Adipocyte (in vitro differentiated cells): ENCODE results near the gene ALDOA.

Source experiments
- DNase-seq: peaks from one replicate; pipeline ENCODE4 v3.0.0-alpha.2; 2015; ENCODE audit warnings: low read depth
- H3K27me3 ChIP-seq: replicated peaks from 2 replicates; pipeline ENCODE4 v1.7.0; 2013; ENCODE audit warnings: mild to moderate bottlenecking, low read length, moderate library complexity; ENCODE audit not compliant: control insufficient read depth, insufficient read depth
- H3K36me3 ChIP-seq: 2 replicates; pipeline ENCODE4 v1.7.0; 2013; ENCODE audit warnings: low read length, mild to moderate bottlenecking, moderate library complexity; ENCODE audit not compliant: control insufficient read depth, insufficient read depth, severe bottlenecking
- H3K4me1 ChIP-seq: 2 replicates; pipeline ENCODE4 v1.7.0; 2013; ENCODE audit warnings: mild to moderate bottlenecking, low read length, moderate library complexity; ENCODE audit not compliant: control insufficient read depth, insufficient read depth
- H3K4me3 ChIP-seq: 2 replicates; pipeline ENCODE4 v1.7.0; 2013; ENCODE audit warnings: mild to moderate bottlenecking, low read length, moderate library complexity
- H3K9ac ChIP-seq: 2 replicates; pipeline ENCODE4 v1.7.0; 2013; ENCODE audit warnings: mild to moderate bottlenecking, low read length, moderate library complexity
- H3K9me3 ChIP-seq: 2 replicates; pipeline ENCODE4 v1.7.0; 2013; ENCODE audit warnings: mild to moderate bottlenecking, low read length, moderate library complexity; ENCODE audit not compliant: control insufficient read depth

ALDOA gene

DNA sequence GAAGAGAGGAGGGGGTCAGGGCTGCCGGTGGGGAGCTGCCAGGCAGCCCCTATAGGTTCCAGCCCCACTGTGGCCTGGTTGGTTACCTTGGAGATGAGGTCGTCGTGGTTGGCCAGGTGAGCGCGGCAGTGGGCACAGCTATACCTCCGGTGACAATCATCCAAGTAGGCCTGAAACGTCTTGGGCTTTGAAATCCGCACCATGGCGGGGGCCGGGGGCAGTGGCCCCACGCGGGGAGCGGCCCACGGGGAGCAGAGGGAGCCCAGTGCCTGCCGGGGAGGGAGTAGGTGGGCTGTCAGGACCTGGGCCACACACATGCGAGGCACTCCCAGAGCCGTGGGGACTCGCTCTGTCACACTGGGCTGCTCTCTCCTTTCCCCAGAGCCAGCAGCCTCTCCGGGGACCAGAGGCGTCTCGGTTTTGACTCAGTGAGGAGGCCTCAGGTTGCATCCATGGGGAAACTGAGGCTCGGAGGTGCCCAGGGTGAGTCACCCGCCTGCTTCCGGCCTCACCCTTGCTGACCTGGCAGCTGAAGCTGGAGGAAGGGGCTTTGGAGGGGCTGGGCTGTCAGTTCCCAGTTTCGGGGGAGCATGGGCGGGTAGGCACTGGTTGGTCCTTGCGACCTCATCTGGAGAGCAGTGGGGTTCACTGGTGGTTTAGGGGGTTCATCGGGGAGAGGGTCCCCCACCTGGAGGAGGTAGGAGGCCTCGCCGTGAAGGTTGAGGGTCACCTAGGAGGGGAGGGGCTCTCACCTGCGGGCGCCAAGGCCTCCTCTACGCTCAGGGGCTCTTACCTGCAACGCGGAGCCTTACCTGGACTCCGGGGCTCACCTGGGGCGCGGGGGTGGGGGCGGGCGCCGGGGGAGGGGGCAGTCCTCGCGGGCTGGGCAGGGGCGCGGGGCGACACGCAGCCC is 29.9 kb downstream of the ALDOA start:
- Histone ChIP-seq H3K9me3 (peaks cover 3% of the 10 kb centered on the region), H3K4me3 (peak overlapping the region; percentile 83), H3K4me1 (peaks cover 38% of the 10 kb centered on the region)

DNA sequence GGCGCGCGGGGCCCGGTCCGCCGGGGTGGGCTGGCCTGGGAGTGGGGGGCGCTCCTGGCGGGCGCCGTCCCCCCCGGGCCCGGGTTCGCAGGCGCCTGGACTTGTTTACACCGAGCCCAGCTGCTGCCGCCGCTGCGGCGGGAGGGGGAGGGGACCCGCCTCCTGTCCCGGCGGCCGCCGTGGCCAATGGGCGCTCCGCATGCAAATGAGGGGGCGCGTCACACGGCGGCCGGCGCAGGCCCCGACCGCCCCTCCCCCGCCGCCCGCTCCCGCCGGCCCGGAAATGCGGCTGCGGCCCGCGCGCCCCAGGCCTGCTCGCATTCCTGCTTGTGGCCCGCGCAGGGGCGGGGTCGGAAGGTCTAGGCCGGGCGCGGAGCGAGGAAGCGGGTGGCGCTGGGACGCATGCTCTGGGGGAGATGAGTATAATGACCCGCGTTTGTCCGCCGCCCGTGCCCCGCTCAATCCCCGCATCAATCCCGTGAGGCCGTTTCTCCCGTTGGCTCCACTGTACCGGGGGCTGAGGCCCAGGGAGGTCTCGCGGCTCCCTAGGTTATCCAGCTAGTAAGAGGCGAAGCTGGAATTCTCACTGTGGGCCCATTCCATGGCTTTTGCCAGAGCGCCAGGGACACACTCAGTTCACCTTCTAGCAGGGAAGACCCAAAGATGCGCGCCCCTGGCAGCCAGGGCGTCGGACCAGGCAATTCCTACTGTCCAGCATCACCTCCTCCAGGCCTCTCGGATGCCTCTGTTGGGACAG is 30.7 kb downstream of the ALDOA start, which contains the start of gene YPEL3:
YPEL3 (minus strand) TSS at position 109 of the 757 bp plus-strand sequence. CDS start 731 bp downstream, outside the sequence.
- Histone ChIP-seq H3K9ac (peak within 1 kb of the TSS; percentile 90), H3K4me1 (peaks cover 29% of the 10 kb centered on the region), H3K36me3 (peaks cover 13% of the 10 kb centered on the region), H3K4me3 (peak within 1 kb of the TSS; percentile 83), H3K9me3 (peaks cover 3% of the 10 kb centered on the region), H3K27me3 (no peaks in the 10 kb centered on the region)
- DNase-seq = peak; percentile 95

More for the DNA sequence above, 29.9 kb downstream of the ALDOA start:
- Histone ChIP-seq H3K36me3 (peaks cover 13% of the 10 kb centered on the region), H3K27me3 (no peaks in the 10 kb centered on the region), H3K9ac (peak overlapping the region; percentile 87)
- no peak for DNase-seq

DNA sequence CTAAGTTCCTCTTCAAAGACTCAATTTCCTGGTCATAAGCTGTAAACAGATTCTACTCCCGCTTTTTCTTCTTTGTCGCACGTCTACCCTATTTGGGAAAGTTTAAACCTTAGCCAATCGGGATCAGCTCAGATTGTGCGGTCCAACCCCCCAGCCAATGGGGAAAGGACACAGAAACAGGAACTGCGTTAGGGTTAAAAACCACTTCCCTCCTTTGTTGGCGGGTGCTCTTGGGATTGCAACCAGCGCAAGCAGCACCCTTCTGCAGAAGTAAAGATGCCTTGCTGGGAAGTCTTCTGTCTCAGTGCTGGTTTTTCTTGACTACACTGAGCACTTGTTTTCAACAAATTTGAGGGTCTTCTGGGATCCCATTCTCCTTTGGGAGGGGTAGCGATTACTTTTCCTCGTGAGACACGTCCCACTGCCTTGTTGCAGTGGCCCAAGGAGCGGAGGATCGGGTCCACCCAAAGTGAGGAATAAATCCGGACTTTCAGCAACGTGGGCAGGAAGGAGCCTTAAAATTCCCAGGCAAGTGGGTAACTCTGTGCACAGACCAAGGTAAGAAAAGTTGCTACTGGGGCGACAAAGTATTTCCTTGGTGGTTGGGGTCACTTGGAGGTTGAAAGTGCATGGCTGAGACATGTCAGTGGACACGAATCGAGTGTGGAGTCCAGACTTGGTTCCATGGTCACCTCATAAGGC is 31.5 kb downstream of the ALDOA start:
- no peak for DNase-seq
- peaks cover 3% of the 10 kb centered on the region for H3K9me3 ChIP-seq
- H3K27me3 ChIP-seq = no peaks in the 10 kb centered on the region
- H3K4me3 ChIP-seq = peak overlapping the region; percentile 81
- peak overlapping the region; percentile 90 for H3K9ac ChIP-seq
- peaks cover 13% of the 10 kb centered on the region for H3K36me3 ChIP-seq
- H3K4me1 ChIP-seq = peaks cover 25% of the 10 kb centered on the region

DNA sequence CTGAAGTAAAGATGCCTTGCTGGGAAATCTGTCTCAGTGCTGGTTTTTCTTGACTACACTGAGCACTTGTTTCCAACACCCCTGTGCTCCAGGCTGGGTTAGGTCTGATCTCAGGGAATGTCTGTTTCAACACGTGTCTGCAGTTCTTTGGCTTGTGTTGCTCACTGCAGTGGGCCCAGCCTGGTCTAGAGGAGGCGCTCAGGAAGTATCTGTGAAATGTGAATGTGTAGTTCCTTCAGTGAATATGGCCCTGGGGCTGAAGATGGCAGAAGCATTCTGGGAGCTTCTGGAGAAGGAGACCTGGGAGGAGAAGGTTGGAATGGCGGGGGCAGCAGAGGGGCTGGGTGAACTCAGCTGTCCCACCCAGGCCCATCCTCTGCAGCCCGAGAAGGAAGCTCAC is 38.5 kb downstream of the ALDOA start:
- Histone ChIP-seq H3K27me3 (no peaks in the 10 kb centered on the region), H3K9ac (no peak overlapping the region), H3K9me3 (no peaks in the 10 kb centered on the region), H3K36me3 (peaks cover 27% of the 10 kb centered on the region), H3K4me3 (no peak overlapping the region), H3K4me1 (no peaks in the 10 kb centered on the region)
- no peak for DNase-seq

DNA sequence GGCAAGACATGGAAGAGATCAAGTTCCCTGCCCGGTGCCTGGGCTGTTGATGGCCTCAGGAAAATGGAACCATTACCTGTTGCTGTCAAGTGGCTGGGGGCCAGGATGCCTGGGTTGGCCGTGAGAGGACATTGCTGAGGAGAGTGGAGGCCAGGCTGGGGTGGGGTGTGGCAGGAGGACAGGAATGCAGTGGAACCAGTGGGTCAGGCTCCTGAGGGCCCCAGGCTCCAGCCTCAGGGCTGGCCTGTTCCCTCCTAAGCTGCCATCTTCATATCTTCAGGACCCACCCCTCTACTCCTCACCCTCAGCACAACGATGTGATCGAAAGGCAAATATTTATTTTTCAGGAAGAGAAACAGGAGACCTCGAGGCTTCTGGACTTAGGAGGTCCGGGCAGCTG is 38.9 kb downstream of the ALDOA start:
- Histone ChIP-seq H3K4me3 (no peak overlapping the region), H3K9ac (no peak overlapping the region), H3K4me1 (no peaks in the 10 kb centered on the region), H3K36me3 (peaks cover 27% of the 10 kb centered on the region), H3K9me3 (no peaks in the 10 kb centered on the region), H3K27me3 (no peaks in the 10 kb centered on the region)
- DNase-seq = no peak

DNA sequence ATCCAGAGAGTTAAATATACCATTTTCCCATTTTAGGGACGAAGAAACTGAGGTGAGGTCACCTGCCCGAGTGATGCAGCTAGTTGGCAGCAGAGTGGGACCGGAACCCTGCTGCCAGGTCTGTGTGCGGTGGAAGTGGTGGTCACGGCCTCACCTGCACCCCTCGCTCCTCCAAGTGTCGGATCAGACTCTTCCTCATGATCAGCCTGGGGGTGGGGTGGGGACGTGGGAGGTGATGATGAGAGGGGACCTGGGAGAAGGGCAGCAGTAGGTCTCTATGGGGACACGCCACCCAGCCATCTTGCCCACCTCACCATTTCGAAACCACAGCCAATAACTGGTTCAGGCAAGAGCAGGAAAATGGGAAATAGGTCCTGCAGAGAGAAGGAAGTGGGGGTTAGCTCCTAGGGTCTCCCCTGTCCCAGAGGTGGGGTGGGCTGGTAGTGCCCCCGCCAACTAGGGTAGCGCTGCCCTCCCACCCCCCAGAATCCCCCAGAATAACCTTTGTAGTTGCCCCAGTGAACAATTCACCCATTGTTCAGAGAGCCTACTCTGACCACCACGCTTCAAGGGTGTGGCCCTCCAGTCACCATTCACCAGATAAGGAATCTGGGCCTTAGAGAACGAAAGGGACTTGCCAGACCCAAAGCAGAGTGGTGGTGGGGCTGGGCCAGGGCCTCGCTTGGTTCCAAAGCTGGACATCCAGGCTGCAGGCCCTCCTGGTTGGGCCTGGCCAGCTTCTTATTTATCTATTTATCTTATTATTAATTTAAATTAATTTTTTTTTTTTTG is 42.7 kb downstream of the ALDOA start:
- Histone ChIP-seq H3K9ac (no peak overlapping the region), H3K36me3 (peaks cover 36% of the 10 kb centered on the region), H3K4me1 (peaks cover 4% of the 10 kb centered on the region), H3K9me3 (no peaks in the 10 kb centered on the region), H3K27me3 (no peaks in the 10 kb centered on the region), H3K4me3 (no peak overlapping the region)
- no peak for DNase-seq

DNA sequence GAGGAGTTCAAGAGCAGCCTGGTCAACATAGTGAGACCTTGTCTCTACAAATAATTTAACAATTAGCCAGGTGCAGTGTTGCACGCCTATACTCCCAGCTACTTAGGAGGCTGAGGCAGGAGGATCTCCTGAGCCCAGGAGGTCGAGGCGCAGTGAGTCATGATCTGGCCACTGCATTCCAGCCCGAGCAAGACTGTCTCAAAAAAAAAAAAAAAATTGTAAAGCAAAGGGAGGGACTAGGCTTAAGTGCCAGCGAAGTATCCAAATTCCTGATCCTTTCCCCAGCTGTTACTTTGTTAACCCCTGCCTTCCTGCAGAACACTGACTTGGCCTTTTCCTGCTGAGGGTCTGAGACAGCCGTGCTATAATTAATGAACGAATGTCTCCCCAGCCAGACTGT is 45.1 kb downstream of the ALDOA start:
- no peak for DNase-seq
- H3K36me3 ChIP-seq = peaks cover 29% of the 10 kb centered on the region
- H3K27me3 ChIP-seq = no peaks in the 10 kb centered on the region
- H3K4me3 ChIP-seq = no peak overlapping the region
- peaks cover 14% of the 10 kb centered on the region for H3K4me1 ChIP-seq
- H3K9me3 ChIP-seq = no peaks in the 10 kb centered on the region
- H3K9ac ChIP-seq = no peak overlapping the region

DNA sequence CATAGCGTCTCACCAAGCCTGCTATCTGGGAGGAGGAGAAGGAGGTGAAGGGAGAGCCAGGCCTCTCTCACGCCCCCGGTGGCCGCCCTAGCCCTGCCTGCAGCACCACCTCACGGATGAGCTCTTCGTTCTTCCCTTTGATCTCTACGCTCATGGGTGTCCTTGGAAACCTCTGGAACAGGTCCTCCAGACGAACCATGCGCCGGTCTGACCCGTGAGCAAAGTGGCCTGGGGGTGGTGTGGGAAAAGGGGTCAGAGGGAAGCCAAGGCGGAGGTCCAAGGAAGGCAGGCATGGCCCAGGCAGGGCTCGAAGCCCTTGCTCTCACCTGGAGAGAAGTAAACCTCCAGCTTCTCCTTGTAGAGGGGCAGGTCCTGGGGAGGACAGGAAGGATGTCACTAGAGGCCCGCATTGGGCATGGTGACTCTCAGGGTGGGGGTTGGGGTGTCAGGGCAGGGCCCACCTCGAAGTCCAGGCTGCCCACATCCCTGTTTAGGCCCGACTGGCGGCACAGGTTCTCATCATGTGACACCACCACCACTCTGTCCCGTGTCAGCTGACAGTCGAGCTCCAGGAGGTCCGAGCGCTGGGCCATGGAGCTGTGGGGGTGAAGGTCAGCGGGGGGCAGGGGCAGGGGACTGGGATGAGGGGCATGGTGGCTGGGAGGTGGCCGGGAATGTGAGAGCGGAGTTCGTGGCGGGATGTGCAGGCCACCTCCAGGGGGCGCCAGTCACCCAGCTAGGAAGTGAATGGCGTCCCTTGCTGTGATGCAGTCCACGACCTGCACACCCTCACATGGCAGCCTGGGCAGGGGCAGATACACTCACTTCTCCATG is 46.9 kb downstream of the ALDOA start:
- Histone ChIP-seq H3K36me3 (peaks cover 34% of the 10 kb centered on the region), H3K4me3 (no peak overlapping the region), H3K27me3 (no peaks in the 10 kb centered on the region), H3K9ac (peak overlapping the region; percentile 39), H3K9me3 (no peaks in the 10 kb centered on the region), H3K4me1 (peaks cover 14% of the 10 kb centered on the region)
- peak; percentile 53 for DNase-seq

DNA sequence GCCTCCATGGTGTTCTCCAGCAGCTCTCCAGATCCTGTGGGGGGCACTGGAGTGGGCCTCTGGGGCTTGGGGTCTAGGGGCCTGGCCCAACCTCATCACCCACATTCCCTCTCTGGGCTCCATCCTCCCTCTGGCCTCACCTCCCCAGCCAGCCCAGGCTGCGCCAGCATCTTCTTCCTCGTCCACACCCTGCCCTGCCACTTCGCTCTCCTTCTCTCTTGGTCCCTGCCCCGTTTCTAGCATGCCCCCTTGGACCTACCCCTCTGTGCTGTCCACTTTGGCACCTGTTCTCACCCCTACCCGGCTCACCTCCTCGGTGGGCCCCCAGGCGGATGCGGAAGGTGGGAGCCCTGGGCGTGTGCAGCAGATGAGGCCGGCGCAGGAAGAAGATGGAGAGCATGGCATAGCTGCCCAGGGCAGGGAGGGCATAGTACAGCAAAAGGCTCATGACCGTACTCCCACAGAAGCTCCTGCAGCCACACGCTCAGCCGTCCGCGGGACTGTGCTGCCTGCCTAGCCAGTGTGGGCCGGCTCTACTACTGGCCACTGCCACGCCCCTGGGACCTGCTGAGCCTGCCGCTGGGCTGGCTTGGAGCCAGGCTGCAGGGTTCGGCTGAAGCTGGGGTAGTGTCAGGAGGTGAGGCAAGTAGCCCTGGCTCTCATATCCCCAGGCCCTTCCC is 47.6 kb downstream of the ALDOA start, which contains the start of gene GDPD3:
GDPD3 (minus strand) TSS at position 507 of the 680 bp plus-strand sequence; CDS start at position 448, 59 bp downstream.
- H3K4me1 ChIP-seq = peaks cover 14% of the 10 kb centered on the region
- H3K36me3 ChIP-seq = peaks cover 35% of the 10 kb centered on the region
- no peak within 1 kb of the TSS for H3K4me3 ChIP-seq
- H3K9ac ChIP-seq = peak within 1 kb of the TSS; percentile 39
- no peak for DNase-seq
- H3K9me3 ChIP-seq = no peaks in the 10 kb centered on the region
- H3K27me3 ChIP-seq = no peaks in the 10 kb centered on the region
